Astrocyte (in vitro differentiated cells and primary cell): ENCODE data around the gene MORC1. TPM values are rescaled to one million over a fixed set of nuclear protein-coding genes. Genes with fewer than 3 reads are reported as not detected.

Source experiments
- DNase-seq: peaks from one replicate; pipeline ENCODE4 v3.0.0-alpha.2; 2010; ENCODE audit warnings: low read depth
- FAIRE-seq: peaks from 2 replicates; lab custom pipeline; 2011; peaks lifted over from hg19 to GRCh38; lab: Jason Lieb, UNC
- H2AFZ ChIP-seq: 2 replicates; pipeline ENCODE4 v1.6.0; 2012; ENCODE audit warnings: low read depth, low read length, inconsistent platforms
- H3K27ac ChIP-seq: 2 replicates; pipeline ENCODE4 v1.5.1; 2011; ENCODE audit warnings: low read depth, low read length, inconsistent platforms
- H3K27me3 ChIP-seq: 2 replicates; pipeline ENCODE4 v1.6.0; 2011; ENCODE audit warnings: low read length, inconsistent platforms; ENCODE audit not compliant: insufficient read depth
- H3K36me3 ChIP-seq: 2 replicates; pipeline ENCODE4 v1.5.1; 2011; ENCODE audit warnings: low read length, inconsistent platforms; ENCODE audit not compliant: insufficient read depth
- H3K4me1 ChIP-seq: 2 replicates; pipeline ENCODE4 v1.5.1; 2011; ENCODE audit warnings: low read length, inconsistent platforms; ENCODE audit not compliant: insufficient read depth
- H3K4me2 ChIP-seq: 2 replicates; pipeline ENCODE4 v1.6.0; 2012; ENCODE audit warnings: low read length, inconsistent platforms
- H3K4me3 ChIP-seq: 2 replicates; pipeline ENCODE4 v1.5.1; 2011; ENCODE audit warnings: low read depth, mild to moderate bottlenecking, low read length, inconsistent platforms; ENCODE audit not compliant: insufficient read depth
- H3K79me2 ChIP-seq: 2 replicates; pipeline ENCODE4 v1.6.0; 2012; ENCODE audit warnings: mild to moderate bottlenecking, low read length, inconsistent platforms; ENCODE audit not compliant: insufficient read depth
- H3K9ac ChIP-seq: 2 replicates; pipeline ENCODE4 v1.6.0; 2012; ENCODE audit warnings: mild to moderate bottlenecking, low read length, inconsistent platforms
- H3K9me3 ChIP-seq: 2 replicates; pipeline ENCODE4 v1.5.1; 2012; ENCODE audit warnings: low read depth, mild to moderate bottlenecking, low read length, inconsistent platforms; ENCODE audit not compliant: insufficient read depth
- H4K20me1 ChIP-seq: 2 replicates; pipeline ENCODE4 v1.6.0; 2012; ENCODE audit warnings: low read length, inconsistent platforms; ENCODE audit not compliant: insufficient read depth
- H3K27ac Mint-ChIP-seq: one replicate; pipeline ENCODE4 v1.8.0; 2021; ENCODE audit warnings: mild to moderate bottlenecking, mixed read lengths; ENCODE audit not compliant: unreplicated experiment
- H3K27me3 Mint-ChIP-seq: one replicate; pipeline ENCODE4 v1.8.0; 2021; ENCODE audit warnings: low read depth, mixed read lengths; ENCODE audit not compliant: unreplicated experiment
- H3K36me3 Mint-ChIP-seq: one replicate; pipeline ENCODE4 v1.8.0; 2021; ENCODE audit warnings: low read depth, mixed read lengths; ENCODE audit not compliant: unreplicated experiment
- H3K4me1 Mint-ChIP-seq: one replicate; pipeline ENCODE4 v1.8.0; 2021; ENCODE audit warnings: low read depth, mixed read lengths; ENCODE audit not compliant: unreplicated experiment
- H3K4me3 Mint-ChIP-seq: one replicate; pipeline ENCODE4 v1.8.0; 2021; ENCODE audit warnings: mild to moderate bottlenecking, moderate library complexity, mixed read lengths; ENCODE audit not compliant: unreplicated experiment
- H3K9me3 Mint-ChIP-seq: one replicate; pipeline ENCODE4 v1.8.0; 2021; ENCODE audit warnings: mild to moderate bottlenecking, mixed read lengths; ENCODE audit not compliant: unreplicated experiment
- EZH2 ChIP-seq: IDR thresholded peaks from 2 replicates; pipeline ENCODE4 v1.6.1; 2012; ENCODE audit warnings: mild to moderate bottlenecking, low read length, inconsistent platforms; ENCODE audit not compliant: insufficient read depth
- total RNA-seq: library from RNA; stranded (reverse); gene quantifications from 2 replicates; pipeline ENCODE4 v1.2.1, GENCODE V29; 2021
- TF ChIP-seq, protein P1 (sequence below): IDR thresholded peaks from 2 replicates; pipeline ENCODE4 v1.5.1; 2011; ENCODE audit warnings: low read depth, mild to moderate bottlenecking, inconsistent platforms, low read length, moderate library complexity; ENCODE audit not compliant: insufficient read depth

The MORC1 gene
- total RNA-seq, 1 donor from 2014 or later = not detected

- Mint-ChIP-seq H3K27ac (no peak overlapping the region), H3K36me3 (no peaks in the 10 kb centered on the region), H3K4me3 (no peak overlapping the region), H3K27me3 (no peaks in the 10 kb centered on the region), H3K4me1 (no peaks in the 10 kb centered on the region), H3K9me3 (peaks cover 7% of the 10 kb centered on the region)
- Histone ChIP-seq H3K4me1 (no peaks in the 10 kb centered on the region), H3K27me3 (no peaks in the 10 kb centered on the region), H3K36me3 (no peaks in the 10 kb centered on the region), H2AFZ (no peak overlapping the region), H3K79me2 (no peaks in the 10 kb centered on the region), H4K20me1 (no peaks in the 10 kb centered on the region), H3K4me2 (no peak overlapping the region), H3K4me3 (no peak overlapping the region), H3K9me3 (no peaks in the 10 kb centered on the region), H3K27ac (no peak overlapping the region), H3K9ac (no peak overlapping the region)
- TF ChIP-seq EZH2 = no peak
- TF ChIP-seq, protein P1, sequence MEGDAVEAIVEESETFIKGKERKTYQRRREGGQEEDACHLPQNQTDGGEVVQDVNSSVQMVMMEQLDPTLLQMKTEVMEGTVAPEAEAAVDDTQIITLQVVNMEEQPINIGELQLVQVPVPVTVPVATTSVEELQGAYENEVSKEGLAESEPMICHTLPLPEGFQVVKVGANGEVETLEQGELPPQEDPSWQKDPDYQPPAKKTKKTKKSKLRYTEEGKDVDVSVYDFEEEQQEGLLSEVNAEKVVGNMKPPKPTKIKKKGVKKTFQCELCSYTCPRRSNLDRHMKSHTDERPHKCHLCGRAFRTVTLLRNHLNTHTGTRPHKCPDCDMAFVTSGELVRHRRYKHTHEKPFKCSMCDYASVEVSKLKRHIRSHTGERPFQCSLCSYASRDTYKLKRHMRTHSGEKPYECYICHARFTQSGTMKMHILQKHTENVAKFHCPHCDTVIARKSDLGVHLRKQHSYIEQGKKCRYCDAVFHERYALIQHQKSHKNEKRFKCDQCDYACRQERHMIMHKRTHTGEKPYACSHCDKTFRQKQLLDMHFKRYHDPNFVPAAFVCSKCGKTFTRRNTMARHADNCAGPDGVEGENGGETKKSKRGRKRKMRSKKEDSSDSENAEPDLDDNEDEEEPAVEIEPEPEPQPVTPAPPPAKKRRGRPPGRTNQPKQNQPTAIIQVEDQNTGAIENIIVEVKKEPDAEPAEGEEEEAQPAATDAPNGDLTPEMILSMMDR = no peak
- FAIRE-seq (no peak), DNase-seq (no peak)
These were observed 43.7 kb upstream of the MORC1 start for GRCh38 chr3:109161487-109162123.

DNA sequence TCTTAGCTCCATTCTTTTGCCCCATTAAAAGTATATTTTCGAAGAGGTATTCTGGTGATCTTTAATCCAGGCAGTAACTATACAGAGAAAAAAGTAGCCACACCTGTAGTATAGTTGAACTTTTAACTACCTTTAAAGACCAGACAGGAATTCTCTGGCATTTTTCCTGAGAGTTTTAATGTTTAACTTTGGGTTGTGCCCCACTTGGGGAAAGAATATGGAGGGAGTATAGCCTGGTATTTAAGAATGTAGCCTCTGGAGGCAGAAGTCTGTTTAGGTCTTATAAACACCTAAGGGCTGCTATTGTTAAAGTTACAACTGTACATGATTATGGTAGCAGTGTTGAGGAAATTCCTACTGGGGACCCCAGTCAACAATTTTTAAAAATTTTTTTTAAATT, 37.9 kb upstream of the MORC1 start:
- Histone ChIP-seq H4K20me1 (no peaks in the 10 kb centered on the region), H3K4me3 (no peak overlapping the region), H3K79me2 (no peaks in the 10 kb centered on the region), H3K4me1 (no peaks in the 10 kb centered on the region), H3K36me3 (no peaks in the 10 kb centered on the region), H3K27me3 (no peaks in the 10 kb centered on the region), H3K4me2 (no peak overlapping the region), H3K9me3 (no peaks in the 10 kb centered on the region), H2AFZ (no peak overlapping the region), H3K9ac (no peak overlapping the region), H3K27ac (no peak overlapping the region)
- Mint-ChIP-seq H3K4me1 (peaks cover 7% of the 10 kb centered on the region), H3K27me3 (no peaks in the 10 kb centered on the region), H3K4me3 (no peak overlapping the region), H3K9me3 (peaks cover 7% of the 10 kb centered on the region), H3K36me3 (no peaks in the 10 kb centered on the region), H3K27ac (no peak overlapping the region)
- TF ChIP-seq EZH2 = no peak
- DNase-seq = no peak
- FAIRE-seq = no peak

DNA sequence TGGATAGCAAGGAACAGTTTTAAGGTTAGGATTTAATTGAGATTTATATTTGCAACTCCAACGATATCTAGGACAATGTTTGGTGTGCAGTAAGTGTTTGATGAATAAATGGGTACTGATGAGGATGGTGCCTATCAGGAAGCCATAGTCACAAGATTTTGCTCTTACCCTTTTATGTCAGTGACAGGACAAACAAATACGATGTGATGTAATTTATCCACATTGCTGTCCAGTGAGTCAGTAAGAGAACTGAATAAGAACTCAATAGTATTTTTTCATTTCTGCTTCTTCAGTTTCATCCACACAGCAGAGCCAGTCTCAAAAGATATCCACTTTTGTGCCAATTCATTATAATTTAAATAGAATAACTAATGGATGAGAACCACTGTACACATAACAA, 37.0 kb upstream of the MORC1 start:
- Histone ChIP-seq H4K20me1 (no peaks in the 10 kb centered on the region), H3K79me2 (no peaks in the 10 kb centered on the region), H3K4me1 (no peaks in the 10 kb centered on the region), H3K4me3 (no peak overlapping the region), H3K27me3 (no peaks in the 10 kb centered on the region), H3K27ac (no peak overlapping the region), H3K4me2 (no peak overlapping the region), H3K9me3 (no peaks in the 10 kb centered on the region), H3K9ac (no peak overlapping the region), H2AFZ (no peak overlapping the region), H3K36me3 (no peaks in the 10 kb centered on the region)
- Mint-ChIP-seq H3K36me3 (no peaks in the 10 kb centered on the region), H3K4me1 (peaks cover 7% of the 10 kb centered on the region), H3K4me3 (no peak overlapping the region), H3K27ac (peak overlapping the region; percentile 6), H3K27me3 (no peaks in the 10 kb centered on the region), H3K9me3 (peaks cover 7% of the 10 kb centered on the region)
- DNase-seq = peak; percentile 25
- no peak for TF ChIP-seq EZH2
- TF ChIP-seq, protein P1 = no peak
- FAIRE-seq = no peak
